NT2/D1 (cell line): Measurements from ENCODE around the gene GRM2.

Source experiments
- DNase-seq: peaks from one replicate; pipeline ENCODE4 v3.0.0-alpha.2; 2011; ENCODE audit warnings: low read depth, low spot score
- H3K27me3 ChIP-seq: 2 replicates; pipeline ENCODE4 v1.6.0; 2011; ENCODE audit warnings: mild to moderate bottlenecking; ENCODE audit not compliant: insufficient read length, insufficient read depth
- H3K36me3 ChIP-seq: 2 replicates; pipeline ENCODE4 v1.6.1; 2011; ENCODE audit warnings: mild to moderate bottlenecking, low read length, mixed read lengths; ENCODE audit not compliant: insufficient read depth, insufficient read length
- H3K4me1 ChIP-seq: 2 replicates; pipeline ENCODE4 v1.5.1; 2011; ENCODE audit not compliant: insufficient read depth, insufficient read length
- H3K4me3 ChIP-seq: 2 replicates; pipeline ENCODE4 v1.5.1; 2011; ENCODE audit warnings: low read depth; ENCODE audit not compliant: insufficient read length
- H3K9ac ChIP-seq: 2 replicates; pipeline ENCODE4 v1.6.0; 2011; ENCODE audit warnings: low read depth; ENCODE audit not compliant: insufficient read length
- H3K9me3 ChIP-seq: 2 replicates; pipeline ENCODE4 v1.5.1; 2011; ENCODE audit warnings: mild to moderate bottlenecking, low read length; ENCODE audit not compliant: insufficient read depth
- SUZ12 ChIP-seq: IDR thresholded peaks from 2 replicates; pipeline ENCODE4 v1.6.1; 2011; ENCODE audit not compliant: insufficient read length, insufficient read depth; ENCODE audit errors: extremely low read depth
- YY1 ChIP-seq: IDR thresholded peaks from 2 replicates; pipeline ENCODE4 v1.6.1; 2011; ENCODE audit not compliant: insufficient read length, insufficient read depth
- ZNF274 ChIP-seq: IDR thresholded peaks from 2 replicates; pipeline ENCODE4 v1.6.1; 2011; ENCODE audit warnings: mild to moderate bottlenecking, low read depth, low read length

Gene GRM2

DNA sequence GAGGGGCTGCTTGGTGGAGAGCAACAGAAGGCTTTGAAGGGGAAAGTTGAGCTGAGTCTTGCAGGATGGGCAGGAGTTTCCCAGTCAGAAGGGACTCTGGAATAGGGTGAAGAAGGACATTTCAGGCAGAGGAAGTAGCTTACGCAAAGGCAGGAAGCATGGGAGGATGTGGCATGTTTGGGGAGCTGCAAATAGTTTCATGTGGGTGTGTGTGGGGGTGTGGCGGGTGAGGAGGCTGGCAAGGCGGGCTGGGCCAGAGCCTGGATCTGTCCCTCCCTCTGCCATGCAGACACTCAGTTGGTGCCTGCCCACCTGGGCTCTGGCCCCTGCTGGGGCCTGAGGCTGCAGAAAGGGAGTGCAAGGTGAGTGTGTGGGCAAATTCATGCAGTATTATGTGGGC, 25.4 kb upstream of the GRM2 start:
- Histone ChIP-seq H3K27me3 (no peaks in the 10 kb centered on the region), H3K9ac (no peak overlapping the region), H3K4me3 (no peak overlapping the region), H3K9me3 (no peaks in the 10 kb centered on the region), H3K36me3 (peaks cover 32% of the 10 kb centered on the region), H3K4me1 (peaks cover 20% of the 10 kb centered on the region)
- TF ChIP-seq SUZ12: no peak
- no peak for TF ChIP-seq ZNF274
- no peak for TF ChIP-seq YY1
- no peak for DNase-seq

DNA sequence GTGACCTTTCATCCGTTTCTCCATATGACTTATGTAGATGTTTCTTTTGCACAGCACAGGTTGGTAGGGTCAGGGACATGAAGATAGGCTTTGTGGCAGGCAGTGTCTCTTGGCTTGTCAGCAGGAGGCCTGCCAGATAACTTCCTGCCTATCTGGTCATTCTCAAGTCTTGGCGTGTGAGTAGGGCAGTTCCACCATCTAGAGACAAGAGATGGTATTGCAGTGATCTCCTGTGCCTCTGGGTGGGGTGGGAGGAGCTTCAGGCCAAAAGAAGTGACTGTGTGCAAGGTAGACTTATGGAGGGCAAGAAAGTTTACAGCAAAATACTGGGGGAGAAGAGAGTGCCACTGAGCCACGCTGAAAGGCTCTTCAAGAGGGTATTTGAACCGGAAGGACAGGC, 24.8 kb upstream of the GRM2 start:
- Histone ChIP-seq H3K36me3 (peaks cover 28% of the 10 kb centered on the region), H3K9ac (no peak overlapping the region), H3K4me1 (peaks cover 26% of the 10 kb centered on the region), H3K4me3 (no peak overlapping the region), H3K9me3 (no peaks in the 10 kb centered on the region), H3K27me3 (no peaks in the 10 kb centered on the region)
- DNase-seq: peak; percentile 90
- TF ChIP-seq YY1 (no peak), SUZ12 (no peak), ZNF274 (no peak)

DNA sequence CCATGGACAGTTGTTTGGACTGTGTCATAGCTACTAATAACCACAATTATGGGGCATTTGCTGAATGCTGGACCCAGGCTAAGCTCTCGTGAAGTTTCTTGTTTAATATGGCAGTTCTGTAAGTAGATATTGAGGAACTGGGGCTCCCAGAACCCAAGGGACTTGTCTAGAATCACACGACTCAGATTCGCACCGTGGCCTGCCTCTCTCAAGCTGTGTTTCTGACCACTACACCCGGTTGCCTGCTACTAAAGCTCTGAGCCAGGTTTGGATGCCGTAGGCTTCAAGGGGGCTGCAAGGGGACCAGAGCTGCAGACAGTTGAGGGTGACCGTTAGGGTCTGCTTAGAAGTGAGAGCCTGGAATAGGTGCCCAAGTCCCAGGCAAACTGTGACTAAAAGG, 24.3 kb upstream of the GRM2 start:
- TF ChIP-seq SUZ12: no peak
- TF ChIP-seq ZNF274: no peak
- TF ChIP-seq YY1: no peak

DNA sequence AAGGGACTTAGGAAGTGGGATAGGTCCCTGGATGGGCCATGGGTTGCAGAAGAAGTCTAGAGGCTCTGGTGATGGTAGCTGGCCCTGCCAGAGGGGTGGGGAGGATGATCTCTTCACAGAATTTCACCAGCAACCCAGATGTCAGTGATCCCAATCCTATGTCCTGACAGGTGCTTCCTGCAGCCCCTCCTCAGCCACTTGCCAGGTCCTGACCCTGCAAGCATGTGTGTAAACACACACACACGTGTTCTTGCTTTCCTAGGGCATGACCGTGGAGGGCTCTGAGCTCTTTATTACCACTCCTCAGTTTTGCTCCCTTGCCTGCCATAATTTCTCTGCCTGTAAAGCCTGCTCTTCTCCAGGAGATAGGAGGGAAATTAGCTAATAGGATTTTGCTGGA, 23.3 kb upstream of the GRM2 start:
- no peak for DNase-seq
- Histone ChIP-seq H3K4me3 (no peak overlapping the region), H3K4me1 (peaks cover 38% of the 10 kb centered on the region), H3K27me3 (no peaks in the 10 kb centered on the region), H3K9ac (no peak overlapping the region), H3K36me3 (peaks cover 29% of the 10 kb centered on the region), H3K9me3 (no peaks in the 10 kb centered on the region)
- TF ChIP-seq SUZ12: no peak
- no peak for TF ChIP-seq YY1
- no peak for TF ChIP-seq ZNF274

More for the DNA sequence above, 24.3 kb upstream of the GRM2 start:
- Histone ChIP-seq H3K4me3 (no peak overlapping the region), H3K9me3 (no peaks in the 10 kb centered on the region), H3K4me1 (peaks cover 30% of the 10 kb centered on the region), H3K36me3 (peaks cover 25% of the 10 kb centered on the region), H3K9ac (no peak overlapping the region), H3K27me3 (no peaks in the 10 kb centered on the region)
- DNase-seq: no peak

DNA sequence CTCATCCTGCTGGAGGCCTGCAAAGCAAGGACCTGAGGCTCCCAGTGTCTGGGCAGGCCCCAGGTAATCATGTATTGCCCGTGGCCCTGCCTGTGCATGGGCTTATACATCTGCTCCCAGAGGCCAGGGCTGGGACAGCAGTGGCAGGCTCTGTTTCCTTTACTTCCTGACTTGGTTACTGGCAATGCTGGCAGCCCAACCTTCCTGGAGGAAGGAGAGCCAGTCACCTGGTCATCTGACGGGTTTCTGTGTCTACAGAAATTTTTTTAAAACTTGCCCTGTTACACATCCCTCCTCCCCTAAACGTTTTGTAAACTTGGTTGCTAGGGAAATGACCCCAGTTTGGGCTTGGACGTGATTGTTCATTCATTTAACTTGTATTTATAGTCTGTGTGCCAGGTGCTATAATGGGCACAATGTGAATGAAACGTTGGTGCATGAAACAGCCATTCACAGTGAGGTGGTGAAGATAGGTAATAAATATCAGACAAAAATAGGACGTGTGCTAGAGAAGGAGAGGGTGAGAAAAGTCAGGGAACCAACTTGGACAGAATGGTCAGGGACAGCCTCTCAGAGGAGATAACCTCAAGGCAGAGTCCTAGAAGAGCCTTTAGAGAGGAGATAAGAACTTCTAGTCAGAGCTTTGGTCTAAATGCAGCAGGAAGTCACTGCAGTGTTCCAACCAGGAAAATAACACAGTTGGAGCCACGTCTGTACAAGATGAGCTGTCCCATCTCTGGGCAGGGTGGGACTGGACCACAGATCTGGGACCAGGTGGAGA, 21.7 kb upstream of the GRM2 start:
- Histone ChIP-seq H3K4me1 (peaks cover 36% of the 10 kb centered on the region), H3K9ac (no peak overlapping the region), H3K4me3 (no peak overlapping the region), H3K27me3 (no peaks in the 10 kb centered on the region), H3K9me3 (no peaks in the 10 kb centered on the region), H3K36me3 (peaks cover 38% of the 10 kb centered on the region)
- no peak for DNase-seq
- no peak for TF ChIP-seq ZNF274
- TF ChIP-seq SUZ12: no peak
- TF ChIP-seq YY1: no peak

DNA sequence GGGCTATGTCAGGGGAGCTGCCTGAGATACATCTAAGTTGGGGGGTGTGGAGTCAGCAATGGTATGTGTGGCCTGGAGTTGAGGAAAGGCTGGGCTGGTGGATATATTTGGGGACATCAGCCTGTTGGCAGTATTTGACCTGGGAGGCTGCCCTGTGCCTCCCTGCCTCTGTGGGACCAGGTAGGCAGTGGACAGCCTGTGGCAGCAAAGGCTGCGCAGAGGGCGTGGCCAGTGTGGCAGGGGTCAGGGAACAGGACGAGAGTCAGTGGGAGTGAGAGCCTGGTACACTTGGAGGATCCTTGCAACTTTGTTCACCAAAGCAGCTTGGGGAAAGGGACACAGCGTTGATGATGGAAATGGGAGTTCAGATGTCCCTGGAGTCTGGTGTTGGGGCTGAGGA, 20.8 kb upstream of the GRM2 start:
- Histone ChIP-seq H3K4me3 (no peak overlapping the region), H3K27me3 (no peaks in the 10 kb centered on the region), H3K4me1 (peaks cover 38% of the 10 kb centered on the region), H3K9ac (no peak overlapping the region), H3K9me3 (no peaks in the 10 kb centered on the region), H3K36me3 (peaks cover 39% of the 10 kb centered on the region)
- DNase-seq: no peak
- TF ChIP-seq ZNF274 (no peak), YY1 (no peak), SUZ12 (no peak)

DNA sequence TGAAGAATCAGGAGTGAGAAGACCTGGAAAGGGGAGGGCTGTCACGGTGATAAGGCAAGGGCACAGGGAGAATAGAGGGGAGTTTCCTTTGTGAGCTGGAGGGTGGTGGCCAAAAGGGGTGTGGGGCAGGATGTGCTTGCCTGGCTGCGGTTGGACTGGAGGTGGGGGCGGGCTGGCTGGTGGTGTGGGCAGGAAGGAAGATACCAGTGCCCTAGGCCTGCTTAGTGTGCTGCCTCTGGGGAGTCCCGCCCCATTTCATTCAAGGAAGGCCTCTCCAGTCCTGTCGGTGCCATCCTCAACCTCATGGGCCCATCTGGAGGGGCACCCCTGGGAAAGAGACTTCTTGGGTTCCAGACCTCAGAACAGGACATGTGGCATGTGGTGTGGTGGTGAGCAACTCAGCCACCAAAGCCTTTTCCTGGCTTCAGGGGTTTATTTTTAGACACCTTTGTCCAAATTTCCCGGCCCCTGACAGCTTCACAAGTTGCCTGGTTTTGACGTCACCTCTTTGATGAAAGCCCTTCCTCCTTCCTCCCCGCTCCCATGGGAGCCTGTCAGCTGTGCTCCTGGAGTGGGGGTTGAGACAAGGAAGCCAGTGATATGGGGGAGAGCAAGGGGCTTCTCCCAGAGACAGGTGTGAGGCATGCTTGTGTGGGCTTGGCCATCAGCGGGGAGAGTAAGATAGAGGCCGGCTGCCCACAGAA, 20.2 kb upstream of the GRM2 start:
- no peaks in the 10 kb centered on the region for H3K27me3 ChIP-seq
- peaks cover 42% of the 10 kb centered on the region for H3K36me3 ChIP-seq
- H3K4me3 ChIP-seq: no peak overlapping the region
- H3K4me1 ChIP-seq: peaks cover 40% of the 10 kb centered on the region
- H3K9ac ChIP-seq: no peak overlapping the region
- TF ChIP-seq YY1 (no peak), SUZ12 (no peak), ZNF274 (no peak)
- DNase-seq: no peak
- no peaks in the 10 kb centered on the region for H3K9me3 ChIP-seq
